Sigmoid colon (tissue), 7 donors: ENCODE results near the gene KCNIP1. TPM values are rescaled to one million over a fixed set of nuclear protein-coding genes. Genes with fewer than 3 reads are reported as not detected.

Experiments
- DNase-seq: peaks from one replicate; pipeline ENCODE4 v3.0.0-alpha.2; 2019
- H3K27ac ChIP-seq, 4 donors: fragments of 200-600 bp; sonication (generic); one replicate each; pipeline ENCODE4 v1.5.1; 2016 to 2019; ENCODE audit warnings: mild to moderate bottlenecking in 1 of 4
- H3K27me3 ChIP-seq, 3 donors: fragments of 200-600 bp; sonication (generic); one replicate each; pipeline ENCODE4 v1.5.1; 2019; ENCODE audit warnings: mild to moderate bottlenecking in 1 of 3
- H3K36me3 ChIP-seq, 4 donors: fragments of 200-600 bp; sonication (generic); one replicate each; pipeline ENCODE4 v1.5.1; 2016 to 2019
- H3K4me1 ChIP-seq, 4 donors: fragments of 200-600 bp; sonication (generic); one replicate each; pipeline ENCODE4 v1.5.1; 2017 to 2019
- H3K4me3 ChIP-seq, 4 donors: fragments of 200-600 bp; sonication (generic); one replicate each; pipeline ENCODE4 v1.5.1; 2017 to 2019; ENCODE audit warnings: mild to moderate bottlenecking in 2 of 4, moderate library complexity in 1 of 4
- H3K9me3 ChIP-seq, 4 donors: fragments of 200-600 bp in 3 of 4; sonication (generic) in 3 of 4; one replicate each; pipeline versions ENCODE4 v1.5.1 to v1.6.1; 2013 to 2019
- EP300 ChIP-seq, 4 donors: sonication (generic); formaldehyde crosslinking; IDR thresholded peaks; one replicate each; pipeline ENCODE4 v1.6.1; 2017; ENCODE audit warnings: antibody characterized with exemption in 4 of 4
- POLR2A ChIP-seq, 2 donors: fragments of 450-650 bp; IDR thresholded peaks; one replicate each; pipeline ENCODE4 v1.6.1; 2016; ENCODE audit warnings: antibody characterized with exemption in 2 of 2, mild to moderate bottlenecking in 2 of 2, moderate library complexity in 2 of 2
- POLR2AphosphoS5 ChIP-seq, 4 donors: sonication (generic); formaldehyde crosslinking; IDR thresholded peaks; one replicate each; pipeline ENCODE4 v1.6.1; 2017; ENCODE audit warnings: antibody characterized with exemption in 4 of 4
- WGBS, 2 donors: extraction: QIAGEN DNeasy Blood & Tissue Kit; methylation state at CpG; one replicate each; pipeline ENCODE4 v1.1.7; 2013; 5-methylcytosine and 5-hydroxymethylcytosine counted together
- intact Hi-C: fragments of 100-400 bp; cut with DNase I; formaldehyde crosslinking; loops from one replicate; pipeline ENCODE4 v1.15.1; 2023
- polyA plus RNA-seq, 3 donors: library from polyadenylated mRNA; stranded (reverse); fragments of 200-250 nt; gene quantifications; one replicate each; pipeline ENCODE4 v1.2.3, GENCODE V29; 2013
- total RNA-seq, 4 donors: library from RNA; depleted of rRNA; stranded (reverse); fragments of >200 nt; gene quantifications; one replicate each; pipeline ENCODE4 v1.1.0, GENCODE V29; 2016
- TF ChIP-seq, protein P1 (sequence below), 4 experiments: fragments of 450-650 bp in 3 of 4; fragments of 200-600 bp in 1 of 4; IDR thresholded peaks; one replicate each; pipeline ENCODE4 v1.5.1; 2016 to 2019; ENCODE audit warnings: antibody characterized with exemption in 4 of 4, mild to moderate bottlenecking in 3 of 4, moderate library complexity in 2 of 4
- donor health status: healthy with polysubstance abuse.
- donor health status: Bipolar disorder and iron deficiency.
- donor health status: healthy.

The KCNIP1 gene
- total and polyA plus RNA-seq, 7 donors = 0.28 to 2.8 (median 1.1) TPM; not detected in 2

DNA sequence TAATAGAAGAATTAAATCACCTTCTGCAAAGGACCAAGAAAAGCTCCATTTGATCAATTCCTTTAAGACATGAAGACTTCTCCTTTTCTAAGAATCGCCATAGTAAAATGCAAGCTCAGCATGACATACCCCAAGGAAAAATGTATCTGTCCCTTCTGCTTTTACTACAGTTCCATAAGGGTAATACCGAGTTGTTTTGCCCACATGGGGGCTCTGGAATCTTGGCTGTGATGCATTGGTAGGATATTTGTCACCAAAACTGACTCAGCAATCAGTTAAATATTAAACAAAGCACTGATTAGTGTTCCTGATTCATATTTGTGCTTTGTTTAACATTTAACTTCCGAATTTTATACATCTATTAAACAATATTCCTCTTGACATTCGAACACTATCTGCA is 24.3 kb upstream of the KCNIP1 start:
- intact Hi-C loops = no loop called here
- Histone ChIP-seq H3K27ac (no peak overlapping the region), H3K9me3 (peaks cover 0 to 3% (median 0%) of the 10 kb centered on the region in 4 donors), H3K4me1 (no peaks in the 10 kb centered on the region), H3K4me3 (no peak overlapping the region), H3K27me3 (no peaks in the 10 kb centered on the region), H3K36me3 (no peaks in the 10 kb centered on the region)
- TF ChIP-seq, protein P1, sequence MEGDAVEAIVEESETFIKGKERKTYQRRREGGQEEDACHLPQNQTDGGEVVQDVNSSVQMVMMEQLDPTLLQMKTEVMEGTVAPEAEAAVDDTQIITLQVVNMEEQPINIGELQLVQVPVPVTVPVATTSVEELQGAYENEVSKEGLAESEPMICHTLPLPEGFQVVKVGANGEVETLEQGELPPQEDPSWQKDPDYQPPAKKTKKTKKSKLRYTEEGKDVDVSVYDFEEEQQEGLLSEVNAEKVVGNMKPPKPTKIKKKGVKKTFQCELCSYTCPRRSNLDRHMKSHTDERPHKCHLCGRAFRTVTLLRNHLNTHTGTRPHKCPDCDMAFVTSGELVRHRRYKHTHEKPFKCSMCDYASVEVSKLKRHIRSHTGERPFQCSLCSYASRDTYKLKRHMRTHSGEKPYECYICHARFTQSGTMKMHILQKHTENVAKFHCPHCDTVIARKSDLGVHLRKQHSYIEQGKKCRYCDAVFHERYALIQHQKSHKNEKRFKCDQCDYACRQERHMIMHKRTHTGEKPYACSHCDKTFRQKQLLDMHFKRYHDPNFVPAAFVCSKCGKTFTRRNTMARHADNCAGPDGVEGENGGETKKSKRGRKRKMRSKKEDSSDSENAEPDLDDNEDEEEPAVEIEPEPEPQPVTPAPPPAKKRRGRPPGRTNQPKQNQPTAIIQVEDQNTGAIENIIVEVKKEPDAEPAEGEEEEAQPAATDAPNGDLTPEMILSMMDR (IDR thresholded peaks at IDR 0.05) = no peak
- no peak for TF ChIP-seq POLR2A (IDR thresholded peaks at IDR 0.05)
- no peak for TF ChIP-seq EP300 (IDR thresholded peaks at IDR 0.05)
- no peak for TF ChIP-seq POLR2AphosphoS5 (IDR thresholded peaks at IDR 0.05)
- 28 to 45% methylated on average over 4 of the region's 4 CpGs for WGBS, 2 donors
- DNase-seq = no peak

- Histone ChIP-seq H3K9me3 (no peaks in the 10 kb centered on the region), H3K36me3 (no peaks in the 10 kb centered on the region), H3K27me3 (no peaks in the 10 kb centered on the region), H3K4me1 (no peaks in the 10 kb centered on the region), H3K27ac (no peak overlapping the region), H3K4me3 (no peak overlapping the region)
- no peak for DNase-seq
- TF ChIP-seq, protein P1 (IDR thresholded peaks at IDR 0.05) = no peak
- TF ChIP-seq POLR2AphosphoS5 (IDR thresholded peaks at IDR 0.05) = no peak
- TF ChIP-seq POLR2A (IDR thresholded peaks at IDR 0.05) = no peak
- no peak for TF ChIP-seq EP300 (IDR thresholded peaks at IDR 0.05)
- 76 to 83% methylated on average over 5 of the region's 5 CpGs for WGBS, 2 donors
- intact Hi-C loops = no loop called here
Measured at GRCh38 chr5:170480260-170480659, 23.6 kb upstream of the KCNIP1 start.

DNA sequence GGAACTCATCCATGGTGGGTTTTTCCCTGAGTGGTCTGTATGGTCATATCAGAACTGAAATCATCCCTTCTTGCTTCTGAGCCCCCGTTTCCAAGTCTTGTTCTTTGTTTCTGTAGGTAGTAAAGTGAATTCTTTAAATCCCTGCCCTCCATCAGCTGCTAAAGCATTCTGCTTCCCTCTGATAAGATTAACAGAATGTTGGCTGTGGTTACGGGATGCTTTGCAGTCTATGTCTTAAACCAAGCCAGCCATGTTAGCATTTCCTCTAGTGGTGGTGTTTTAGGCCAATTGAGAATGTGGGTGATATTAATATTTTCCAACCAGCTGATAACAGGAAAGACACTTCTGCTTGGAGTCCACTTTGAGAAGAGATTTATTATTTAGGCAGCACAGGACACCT is 22.0 kb upstream of the KCNIP1 start:
- no peaks in the 10 kb centered on the region for H3K27me3 ChIP-seq
- H3K4me3 ChIP-seq = no peak overlapping the region
- no peak for TF ChIP-seq POLR2AphosphoS5 (IDR thresholded peaks at IDR 0.05)
- no peak for TF ChIP-seq POLR2A (IDR thresholded peaks at IDR 0.05)
- no peak for TF ChIP-seq EP300 (IDR thresholded peaks at IDR 0.05)
- TF ChIP-seq, protein P1 (IDR thresholded peaks at IDR 0.05) = no peak
- WGBS, 2 donors = 40 to 57% methylated on average over 2 of the region's 2 CpGs
- DNase-seq = no peak
- H3K27ac ChIP-seq = no peak overlapping the region
- no peaks in the 10 kb centered on the region for H3K9me3 ChIP-seq
- no peaks in the 10 kb centered on the region for H3K4me1 ChIP-seq
- intact Hi-C loops = no loop called here
- H3K36me3 ChIP-seq = no peaks in the 10 kb centered on the region

DNA sequence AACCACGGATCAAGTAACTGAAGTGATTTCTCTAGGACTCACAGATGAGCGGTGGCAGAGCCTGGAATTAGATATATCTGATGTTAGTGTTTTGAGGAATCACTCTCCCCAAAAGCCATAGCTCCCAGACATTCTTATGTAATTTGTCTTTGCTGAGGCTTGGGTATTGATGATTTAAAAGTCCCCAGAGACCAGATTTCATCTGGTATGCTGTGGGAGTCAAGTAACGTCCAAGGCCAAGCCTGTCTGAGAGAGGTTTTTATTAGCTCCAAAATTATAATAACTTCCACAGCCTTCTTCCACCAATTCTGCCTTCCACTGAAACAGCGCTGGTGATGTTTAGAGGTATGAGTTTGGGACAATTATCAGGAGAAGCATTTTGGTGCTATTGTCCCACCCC is 21.3 kb upstream of the KCNIP1 start:
- Histone ChIP-seq H3K27me3 (no peaks in the 10 kb centered on the region), H3K9me3 (no peaks in the 10 kb centered on the region), H3K4me3 (no peak overlapping the region), H3K4me1 (no peaks in the 10 kb centered on the region), H3K27ac (no peak overlapping the region), H3K36me3 (no peaks in the 10 kb centered on the region)
- DNase-seq = no peak
- 82 to 87% methylated on average over 4 of the region's 4 CpGs for WGBS, 2 donors
- TF ChIP-seq EP300 (IDR thresholded peaks at IDR 0.05) (no peak), POLR2A (IDR thresholded peaks at IDR 0.05) (no peak), POLR2AphosphoS5 (IDR thresholded peaks at IDR 0.05) (no peak)
- TF ChIP-seq, protein P1 (IDR thresholded peaks at IDR 0.05) = no peak
- intact Hi-C loops = no loop called here
